ENCODE data around the gene FGF23. TPM values are rescaled to one million over a fixed set of nuclear protein-coding genes. Genes with fewer than 3 reads are reported as not detected.

The FGF23 gene
- polyA plus RNA-seq, 1 donor from 2014 or later, result not detected

- no peaks in the 10 kb centered on the region for H4K20me1 ChIP-seq (ENCODE audit: insufficient read depth)
- H3K4me2 ChIP-seq (ENCODE audit: low read length), result no peak overlapping the region
- peak overlapping the region; percentile 1 for H3K4me3 ChIP-seq (ENCODE audit: low read length)
- H3K27me3 ChIP-seq (ENCODE audit: insufficient read depth, low read depth, low read length), result no peaks in the 10 kb centered on the region
- H3K9me3 ChIP-seq (ENCODE audit: low read length), result no peaks in the 10 kb centered on the region
- no peaks in the 10 kb centered on the region for H3F3A ChIP-seq (ENCODE audit: insufficient read depth, low read length, poor library complexity, severe bottlenecking)
- peak overlapping the region; percentile 40 for H3K27ac ChIP-seq (ENCODE audit: low read length)
- no peak overlapping the region for H2AFZ ChIP-seq (ENCODE audit: low read depth, low read length)
- H3K36me3 ChIP-seq (ENCODE audit: insufficient read depth, low read length), result no peaks in the 10 kb centered on the region
- H3K79me2 ChIP-seq (replicated peaks; ENCODE audit: insufficient read depth, low read length), result no peaks in the 10 kb centered on the region
- H3K9ac ChIP-seq (ENCODE audit: low read length), result no peak overlapping the region
- TF ChIP-seq POLR2AphosphoS5 (IDR thresholded peaks at IDR 0.05) (peak; percentile 68), EP300 (conservative IDR thresholded peaks at IDR 0.05; ENCODE audit: poor library complexity, severe bottlenecking) (peak; percentile 66), MXI1 (conservative IDR thresholded peaks at IDR 0.05; ENCODE audit: poor library complexity, severe bottlenecking) (no peak)
- no peaks in the 10 kb centered on the region for H3K9me2 ChIP-seq (ENCODE audit: insufficient read depth, low read length)
Observed at GRCh38 chr12:4369548-4369947, 10.0 kb downstream of the FGF23 start.

- Histone ChIP-seq H3K79me2 (replicated peaks; ENCODE audit: insufficient read depth, low read length) (no peaks in the 10 kb centered on the region), H3K27ac (ENCODE audit: low read length) (peak overlapping the region; percentile 6), H3K9ac (ENCODE audit: low read length) (no peak overlapping the region), H3K4me2 (ENCODE audit: low read length) (no peak overlapping the region), H3K4me3 (ENCODE audit: low read length) (no peak overlapping the region), H3K9me3 (ENCODE audit: low read length) (no peaks in the 10 kb centered on the region), H3K9me2 (ENCODE audit: insufficient read depth, low read length) (no peaks in the 10 kb centered on the region), H3K36me3 (ENCODE audit: insufficient read depth, low read length) (no peaks in the 10 kb centered on the region), H4K20me1 (ENCODE audit: insufficient read depth) (no peaks in the 10 kb centered on the region), H3F3A (ENCODE audit: insufficient read depth, low read length, poor library complexity, severe bottlenecking) (no peaks in the 10 kb centered on the region), H3K27me3 (ENCODE audit: insufficient read depth, low read depth, low read length) (no peaks in the 10 kb centered on the region), H2AFZ (ENCODE audit: low read depth, low read length) (no peak overlapping the region)
- TF ChIP-seq MXI1 (conservative IDR thresholded peaks at IDR 0.05; ENCODE audit: poor library complexity, severe bottlenecking) (no peak), RAD21 (conservative IDR thresholded peaks at IDR 0.05) (no peak), CTCF (IDR thresholded peaks at IDR 0.05; ENCODE audit: poor library complexity, severe bottlenecking) (no peak), EP300 (conservative IDR thresholded peaks at IDR 0.05; ENCODE audit: poor library complexity, severe bottlenecking) (no peak), REST (IDR thresholded peaks at IDR 0.05; ENCODE audit: borderline replicate concordance) (no peak), SMC3 (conservative IDR thresholded peaks at IDR 0.05; ENCODE audit: poor library complexity) (no peak), POLR2AphosphoS5 (IDR thresholded peaks at IDR 0.05) (no peak), TAF1 (IDR thresholded peaks at IDR 0.05; ENCODE audit: low read depth) (no peak), EZH2 (IDR thresholded peaks at IDR 0.05; ENCODE audit: borderline replicate concordance, insufficient read depth, low read length, poor library complexity, severe bottlenecking) (no peak)
Observed at GRCh38 chr12:4366090-4366489, 13.4 kb downstream of the FGF23 start.

- H4K20me1 ChIP-seq (ENCODE audit: insufficient read depth), result no peaks in the 10 kb centered on the region
- H3K27ac ChIP-seq (ENCODE audit: low read length), result no peak overlapping the region
Observed at GRCh38 chr12:4356041-4356327, 23.5 kb downstream of the FGF23 start.

More at GRCh38 chr12:4356041-4356327, 23.5 kb downstream of the FGF23 start:
- Histone ChIP-seq H3K4me3 (ENCODE audit: low read length) (no peak overlapping the region), H3K9ac (ENCODE audit: low read length) (no peak overlapping the region), H3K9me2 (ENCODE audit: insufficient read depth, low read length) (no peaks in the 10 kb centered on the region), H3F3A (ENCODE audit: insufficient read depth, low read length, poor library complexity, severe bottlenecking) (no peaks in the 10 kb centered on the region), H3K79me2 (replicated peaks; ENCODE audit: insufficient read depth, low read length) (no peaks in the 10 kb centered on the region), H3K27me3 (ENCODE audit: insufficient read depth, low read depth, low read length) (no peaks in the 10 kb centered on the region), H3K36me3 (ENCODE audit: insufficient read depth, low read length) (peaks cover 4% of the 10 kb centered on the region), H3K4me2 (ENCODE audit: low read length) (no peak overlapping the region), H2AFZ (ENCODE audit: low read depth, low read length) (no peak overlapping the region), H3K9me3 (ENCODE audit: low read length) (peaks cover 6% of the 10 kb centered on the region)
- TF ChIP-seq CTCF (IDR thresholded peaks at IDR 0.05; ENCODE audit: poor library complexity, severe bottlenecking) (peak; percentile 42), EP300 (conservative IDR thresholded peaks at IDR 0.05; ENCODE audit: poor library complexity, severe bottlenecking) (no peak), RAD21 (conservative IDR thresholded peaks at IDR 0.05) (peak; percentile 31)

All from neural cell (in vitro differentiated cells).